GM18907 (cell line): ENCODE measurements around the gene CUL7.
"Not testable (repeated sequence)": the region's sequence is repeated elsewhere in the genome, so short reads cannot be mapped to it uniquely, and the experiment has no call there.

Experiments
- ATAC-seq: cut with Tn5 transposase; IDR thresholded peaks from one replicate; pipeline ENCODE4 v1.9.1; 2021; ENCODE audit warnings: mild to moderate bottlenecking, moderate library complexity; ENCODE audit not compliant: unreplicated experiment

CUL7 gene

GRCh38 chr6:43016943-43017334 is 36.7 kb downstream of the CUL7 start:
- ATAC-seq, result no peak

- ATAC-seq, result no peak
These were observed 37.3 kb downstream of the CUL7 start for GRCh38 chr6:43016176-43016942.

- ATAC-seq, result no peak
These were observed 39.2 kb downstream of the CUL7 start for GRCh38 chr6:43014434-43014909.

- peak; percentile 90 for ATAC-seq
These were observed 39.7 kb downstream of the CUL7 start, which contains the start of the genes KLHDC3 and MEA1 for GRCh38 chr6:43013843-43014433. Gene KLHDC3, plus strand, starts transcription at chr6:43014249. Its CDS starts 2,944 bp downstream, at chr6:43017193. Gene MEA1, minus strand, starts transcription at chr6:43013946. Its CDS starts 133 bp downstream, at chr6:43013813.

- ATAC-seq, result peak; percentile 1
These were observed 40.4 kb downstream of the CUL7 start for GRCh38 chr6:43013097-43013842.

GRCh38 chr6:43012364-43012763 is 41.3 kb downstream of the CUL7 start:
- no peak for ATAC-seq

GRCh38 chr6:43011207-43011606 is 42.4 kb downstream of the CUL7 start:
- no peak for ATAC-seq

GRCh38 chr6:43009124-43009523 is 44.5 kb downstream of the CUL7 start:
- ATAC-seq, result no peak

GRCh38 chr6:43007126-43007525 is 46.5 kb downstream of the CUL7 start:
- no peak for ATAC-seq

GRCh38 chr6:43006251-43006650 is 47.4 kb downstream of the CUL7 start:
- ATAC-seq, result no peak

- ATAC-seq, result no peak
These were observed 47.8 kb downstream of the CUL7 start for GRCh38 chr6:43005844-43006243.

GRCh38 chr6:43001843-43002242 is 51.8 kb downstream of the CUL7 start:
- ATAC-seq, result no peak

GRCh38 chr6:42998205-42998604 is 55.4 kb downstream of the CUL7 start:
- not testable (repeated sequence) for ATAC-seq

GRCh38 chr6:42996513-42996912 is 57.1 kb downstream of the CUL7 start:
- ATAC-seq, result no peak

GRCh38 chr6:42993445-42993844 is 60.2 kb downstream of the CUL7 start:
- ATAC-seq, result no peak

- no peak for ATAC-seq
These were observed 63.7 kb downstream of the CUL7 start for GRCh38 chr6:42989923-42990322.

GRCh38 chr6:42988486-42989020 is 65.1 kb downstream of the CUL7 start:
- ATAC-seq, result no peak
